H9 (cell line): ENCODE results near the gene CLCA4. TPM values are rescaled to one million over a fixed set of nuclear protein-coding genes. Genes with fewer than 3 reads are reported as not detected.

Source experiments
- DNase-seq: peaks from one replicate; pipeline ENCODE4 v3.0.0-alpha.2; 2017
- H2AFZ ChIP-seq: one replicate; pipeline ENCODE4 v1.6.1; 2013; ENCODE audit warnings: mild to moderate bottlenecking, low read length, control low read depth, moderate library complexity
- H2AK5ac ChIP-seq: 2 replicates; pipeline ENCODE4 v1.6.1; 2013; ENCODE audit warnings: low read length, control low read depth, mixed read lengths; ENCODE audit not compliant: insufficient read length
- H2BK120ac ChIP-seq: one replicate; pipeline ENCODE4 v1.6.1; 2013; ENCODE audit warnings: low read depth, mild to moderate bottlenecking, low read length, control low read depth, inconsistent platforms; ENCODE audit not compliant: poor library complexity, severe bottlenecking
- H2BK12ac ChIP-seq: 2 replicates; pipeline ENCODE4 v1.6.1; 2013; ENCODE audit warnings: low read length, control low read depth, mixed read lengths, low read depth; ENCODE audit not compliant: insufficient read length
- H2BK15ac ChIP-seq: 2 replicates; pipeline ENCODE4 v1.6.1; 2013; ENCODE audit warnings: low read depth, low read length, control low read depth
- H2BK20ac ChIP-seq: one replicate; pipeline ENCODE4 v1.6.1; 2013; ENCODE audit warnings: low read depth, mild to moderate bottlenecking, low read length, control low read depth, inconsistent platforms; ENCODE audit not compliant: poor library complexity, severe bottlenecking
- H2BK5ac ChIP-seq: 2 replicates; pipeline ENCODE4 v1.6.1; 2013; ENCODE audit warnings: low read length, control low read depth, mixed read lengths; ENCODE audit not compliant: insufficient read length
- H3K14ac ChIP-seq: 2 replicates; pipeline ENCODE4 v1.6.1; 2013; ENCODE audit warnings: low read length, control low read depth; ENCODE audit not compliant: insufficient read depth
- H3K18ac ChIP-seq: 2 replicates; pipeline ENCODE4 v1.6.1; 2013; ENCODE audit warnings: low read depth, mild to moderate bottlenecking, mixed read lengths, low read length, control low read depth; ENCODE audit not compliant: insufficient read length
- H3K23ac ChIP-seq: 2 replicates; pipeline ENCODE4 v1.6.1; 2013; ENCODE audit warnings: low read length, control low read depth, mixed read lengths, low read depth; ENCODE audit not compliant: insufficient read length
- H3K23me2 ChIP-seq: 2 replicates; pipeline ENCODE4 v1.6.1; 2013; ENCODE audit warnings: low read depth, mild to moderate bottlenecking, mixed read lengths, low read length, control low read depth; ENCODE audit not compliant: insufficient read length, poor library complexity, severe bottlenecking
- H3K27ac ChIP-seq: 2 replicates; pipeline ENCODE4 v1.5.1; 2013; ENCODE audit warnings: low read length, control low read depth, mixed read lengths, low read depth; ENCODE audit not compliant: insufficient read length
- H3K27me3 ChIP-seq: 2 replicates; pipeline ENCODE4 v1.6.1; 2013; ENCODE audit warnings: low read length, control low read depth, inconsistent platforms; ENCODE audit not compliant: insufficient read depth
- H3K4ac ChIP-seq: 2 replicates; pipeline ENCODE4 v1.6.1; 2013; ENCODE audit warnings: low read depth, mild to moderate bottlenecking, control low read depth, inconsistent platforms, low read length, moderate library complexity
- H3K4me1 ChIP-seq: 2 replicates; pipeline ENCODE4 v1.6.1; 2013; ENCODE audit warnings: low read length, control low read depth, inconsistent platforms; ENCODE audit not compliant: insufficient read depth
- H3K4me2 ChIP-seq: 2 replicates; pipeline ENCODE4 v1.6.1; 2013; ENCODE audit warnings: low read length, control low read depth, mixed read lengths; ENCODE audit not compliant: insufficient read length, insufficient read depth
- H3K56ac ChIP-seq: 2 replicates; pipeline ENCODE4 v1.6.1; 2013; ENCODE audit warnings: low read depth, mild to moderate bottlenecking, mixed read lengths, low read length, control low read depth; ENCODE audit not compliant: insufficient read length
- H3K79me1 ChIP-seq: 2 replicates; pipeline ENCODE4 v1.6.1; 2013; ENCODE audit warnings: low read depth, mild to moderate bottlenecking, moderate library complexity, low read length, control low read depth, inconsistent platforms; ENCODE audit not compliant: insufficient read depth, poor library complexity, severe bottlenecking
- H3K79me2 ChIP-seq: 2 replicates; pipeline ENCODE4 v1.6.1; 2013; ENCODE audit warnings: low read length, control low read depth, inconsistent platforms; ENCODE audit not compliant: insufficient read depth
- H3K9ac ChIP-seq: 2 replicates; pipeline ENCODE4 v1.6.1; 2013; ENCODE audit warnings: low read length, control low read depth, mixed read lengths; ENCODE audit not compliant: insufficient read length; ENCODE audit errors: extremely low read depth
- H3K9me3 ChIP-seq: one replicate; pipeline ENCODE4 v1.6.1; 2013; ENCODE audit warnings: low read depth, low read length, inconsistent platforms; ENCODE audit not compliant: control insufficient read depth
- H3T11ph ChIP-seq: one replicate; pipeline ENCODE4 v1.6.1; 2013; ENCODE audit warnings: mild to moderate bottlenecking, low read length, control low read depth, inconsistent platforms
- H4K20me1 ChIP-seq: one replicate; pipeline ENCODE4 v1.6.1; 2013; ENCODE audit not compliant: control insufficient read depth, insufficient read length, insufficient read depth
- H4K5ac ChIP-seq: 2 replicates; pipeline ENCODE4 v1.6.1; 2013; ENCODE audit warnings: low read depth, mild to moderate bottlenecking, mixed read lengths, low read length, control low read depth; ENCODE audit not compliant: insufficient read length
- H4K8ac ChIP-seq: replicated peaks from 2 replicates; pipeline ENCODE4 v1.6.1; 2013; ENCODE audit warnings: low read length, control low read depth, mixed read lengths, low read depth; ENCODE audit not compliant: insufficient read length
- H4K91ac ChIP-seq: 2 replicates; pipeline ENCODE4 v1.6.1; 2013; ENCODE audit warnings: low read depth, mild to moderate bottlenecking, moderate library complexity, mixed read lengths, low read length, control low read depth; ENCODE audit not compliant: insufficient read length
- H3K27ac Mint-ChIP-seq, 3 experiments: 2 replicates in 2 of 3; 3 replicates in 1 of 3; pipeline ENCODE4 v1.8.0; 2020 to 2021; ENCODE audit warnings: mixed read lengths in 3 of 3, mild to moderate bottlenecking in 1 of 3, moderate library complexity in 1 of 3
- H3K27me3 Mint-ChIP-seq: 2 replicates; pipeline ENCODE4 v1.8.0; 2021; ENCODE audit warnings: low read depth, mild to moderate bottlenecking, moderate library complexity, mixed read lengths
- H3K36me3 Mint-ChIP-seq, 3 experiments: 2 replicates in 2 of 3; 3 replicates in 1 of 3; pipeline ENCODE4 v1.8.0; 2020 to 2021; ENCODE audit warnings: low read depth in 3 of 3, mixed read lengths in 3 of 3; ENCODE audit not compliant: insufficient read depth in 1 of 3
- H3K4me1 Mint-ChIP-seq, 2 experiments: 2 replicates each; pipeline ENCODE4 v1.8.0; 2020; ENCODE audit warnings: mixed read lengths in 2 of 2
- H3K4me3 Mint-ChIP-seq, 2 experiments: 2 replicates in 1 of 2; 3 replicates in 1 of 2; pipeline ENCODE4 v1.8.0; 2020 to 2021; ENCODE audit warnings: mild to moderate bottlenecking in 2 of 2, mixed read lengths in 2 of 2, moderate library complexity in 1 of 2
- H3K9me3 Mint-ChIP-seq, 2 experiments: 2 replicates in 1 of 2; 3 replicates in 1 of 2; pipeline ENCODE4 v1.8.0; 2020; ENCODE audit warnings: mild to moderate bottlenecking in 2 of 2, mixed read lengths in 2 of 2, moderate library complexity in 1 of 2
- WGBS: extraction: QIAGEN DNeasy Blood & Tissue Kit; methylation state at CpG from one replicate; pipeline ENCODE4 v1.1.7; 2013; ENCODE audit warnings: missing lambda C conversion rate, low lambda C conversion rate, mixed read lengths; ENCODE audit not compliant: insufficient read length; ENCODE audit errors: extremely low coverage; 5-methylcytosine and 5-hydroxymethylcytosine counted together
- total RNA-seq: library from RNA; stranded (reverse); gene quantifications from 2 replicates; pipeline ENCODE4 v1.2.1, GENCODE V29; 2021
- TF ChIP-seq, protein P1 (sequence below): fragments of 200-600 bp; sonication (generic); conservative IDR thresholded peaks from 3 replicates; pipeline ENCODE4 v1.8.0; 2021; ENCODE audit warnings: antibody characterized with exemption, mild to moderate bottlenecking

Gene CLCA4
- total RNA-seq, 1 experiment from 2014 or later: not detected

DNA sequence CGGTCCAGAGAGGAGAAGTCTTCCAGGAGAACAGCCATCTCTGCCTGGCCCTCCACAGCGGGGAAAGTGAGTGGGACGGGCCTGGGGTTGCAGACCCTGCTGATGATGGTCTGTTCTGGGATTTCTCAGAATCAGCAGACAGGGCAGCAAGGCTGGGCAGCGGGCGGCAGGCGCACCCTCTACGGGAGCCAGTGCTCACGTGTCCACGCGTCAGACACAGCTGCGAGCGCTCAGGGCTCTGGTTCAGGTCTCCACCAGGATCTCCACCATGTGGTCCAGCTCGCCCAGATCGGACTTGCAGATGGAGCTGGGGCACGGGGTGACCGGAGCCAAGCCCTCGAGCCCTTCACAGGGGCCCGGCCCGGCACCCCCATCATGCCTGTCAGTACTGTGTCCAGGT is 5.5 kb downstream of the CLCA4 start:
- Mint-ChIP-seq H3K36me3 (peaks cover 0 to 1% (median 0%) of the 10 kb centered on the region in 3 experiments; a peak in 1 of 7 replicates), H3K27me3 (no peaks in the 10 kb centered on the region), H3K4me3 (no peak overlapping the region), H3K9me3 (peaks cover 3 to 4% of the 10 kb centered on the region in 2 experiments; a peak in 3 of 5 replicates), H3K4me1 (peaks cover 4 to 8% of the 10 kb centered on the region in 2 experiments), H3K27ac (no peak overlapping the region)
- Histone ChIP-seq H3K23me2 (no peaks in the 10 kb centered on the region), H3K4me2 (no peak overlapping the region), H2BK120ac (no peak overlapping the region), H3K4me1 (no peaks in the 10 kb centered on the region), H4K5ac (no peak overlapping the region), H2BK12ac (no peak overlapping the region), H3K79me2 (no peaks in the 10 kb centered on the region), H2AFZ (no peak overlapping the region), H4K8ac (no peak overlapping the region), H3K27me3 (no peaks in the 10 kb centered on the region), H4K91ac (no peak overlapping the region), H3K9ac (no peak overlapping the region), H3K14ac (no peak overlapping the region), H3K9me3 (no peaks in the 10 kb centered on the region), H3K18ac (no peak overlapping the region), H4K20me1 (no peaks in the 10 kb centered on the region), H2BK20ac (no peak overlapping the region), H2AK5ac (no peak overlapping the region), H3K56ac (no peak overlapping the region), H3T11ph (no peak overlapping the region), H3K27ac (no peak overlapping the region), H3K23ac (no peak overlapping the region), H3K4ac (no peak overlapping the region), H2BK15ac (no peak overlapping the region), H3K79me1 (no peaks in the 10 kb centered on the region), H2BK5ac (no peak overlapping the region)
- WGBS: no CpG with 5 or more reads among the region's 19 CpGs
- TF ChIP-seq, protein P1, sequence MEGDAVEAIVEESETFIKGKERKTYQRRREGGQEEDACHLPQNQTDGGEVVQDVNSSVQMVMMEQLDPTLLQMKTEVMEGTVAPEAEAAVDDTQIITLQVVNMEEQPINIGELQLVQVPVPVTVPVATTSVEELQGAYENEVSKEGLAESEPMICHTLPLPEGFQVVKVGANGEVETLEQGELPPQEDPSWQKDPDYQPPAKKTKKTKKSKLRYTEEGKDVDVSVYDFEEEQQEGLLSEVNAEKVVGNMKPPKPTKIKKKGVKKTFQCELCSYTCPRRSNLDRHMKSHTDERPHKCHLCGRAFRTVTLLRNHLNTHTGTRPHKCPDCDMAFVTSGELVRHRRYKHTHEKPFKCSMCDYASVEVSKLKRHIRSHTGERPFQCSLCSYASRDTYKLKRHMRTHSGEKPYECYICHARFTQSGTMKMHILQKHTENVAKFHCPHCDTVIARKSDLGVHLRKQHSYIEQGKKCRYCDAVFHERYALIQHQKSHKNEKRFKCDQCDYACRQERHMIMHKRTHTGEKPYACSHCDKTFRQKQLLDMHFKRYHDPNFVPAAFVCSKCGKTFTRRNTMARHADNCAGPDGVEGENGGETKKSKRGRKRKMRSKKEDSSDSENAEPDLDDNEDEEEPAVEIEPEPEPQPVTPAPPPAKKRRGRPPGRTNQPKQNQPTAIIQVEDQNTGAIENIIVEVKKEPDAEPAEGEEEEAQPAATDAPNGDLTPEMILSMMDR: no peak
- no peak for DNase-seq
